ENCODE results near the gene LCN9.
"Not testable (repeated sequence)": the region's sequence is repeated elsewhere in the genome, so short reads cannot be mapped to it uniquely, and the experiment has no call there.

Gene LCN9

GRCh38 chr9:135648494-135649410 lies 14.4 kb upstream of the LCN9 start:
- no peak for DNase-seq

GRCh38 chr9:135649508-135649907 lies 13.6 kb upstream of the LCN9 start:
- DNase-seq, result no peak

DNA sequence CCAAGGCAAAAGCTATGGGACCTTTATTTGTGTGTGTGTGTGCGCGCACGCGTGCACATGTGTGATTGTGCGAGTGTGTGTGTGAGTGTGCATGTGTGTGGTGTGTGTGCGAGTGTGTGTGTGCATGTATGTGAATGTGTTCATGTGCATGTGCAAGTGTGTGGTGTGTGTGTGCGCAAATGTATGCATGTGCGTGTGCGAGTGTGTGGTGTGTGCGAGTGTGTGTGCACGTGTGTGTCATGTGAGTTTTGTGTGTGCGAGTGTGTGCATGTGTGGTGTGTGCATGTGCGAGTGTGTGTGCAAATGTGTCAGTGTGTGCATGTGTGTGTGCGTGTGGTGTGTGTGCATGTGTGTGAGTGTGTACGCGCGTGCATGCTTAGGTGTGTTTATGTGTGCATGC lies 12.7 kb upstream of the LCN9 start:
- DNase-seq, result no peak

- no peak for DNase-seq
Observed at GRCh38 chr9:135655317-135655716, 7.8 kb upstream of the LCN9 start.

GRCh38 chr9:135657416-135657815 lies 5.7 kb upstream of the LCN9 start:
- DNase-seq, result no peak

DNA sequence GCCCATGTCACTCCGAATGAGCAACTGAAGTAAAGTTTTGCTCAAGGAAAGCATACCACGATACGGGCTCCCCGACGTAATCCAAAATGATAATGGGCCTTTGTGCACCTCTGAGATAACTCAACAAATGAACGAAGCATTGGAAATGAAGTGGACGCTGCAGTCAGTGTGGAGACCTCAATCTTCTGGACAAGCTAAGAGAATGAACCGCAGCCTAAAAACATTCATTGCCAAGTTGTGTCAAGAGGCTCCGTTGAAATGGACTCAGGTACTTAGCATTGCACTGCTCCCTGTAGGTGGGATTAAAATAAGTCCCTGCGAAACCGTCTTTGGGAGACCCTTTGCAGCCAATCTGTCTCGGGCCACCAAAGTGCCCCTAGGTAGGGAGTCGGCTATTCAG lies 3.9 kb upstream of the LCN9 start:
- DNase-seq, result no peak

- no peak for DNase-seq
Observed at GRCh38 chr9:135660407-135660806, 2.7 kb upstream of the LCN9 start.

GRCh38 chr9:135661816-135662560 lies 1.1 kb upstream of the LCN9 start:
- no peak for DNase-seq

- no peak for DNase-seq
Observed at GRCh38 chr9:135663451-135663770, 302 bp downstream of the LCN9 start.

- no peak for DNase-seq
Observed at GRCh38 chr9:135663857-135664256, 748 bp downstream of the LCN9 start.

GRCh38 chr9:135664266-135664665 lies 1.2 kb downstream of the LCN9 start:
- no peak for DNase-seq

- DNase-seq, result no peak
Observed at GRCh38 chr9:135664801-135665794, 2.0 kb downstream of the LCN9 start.

DNA sequence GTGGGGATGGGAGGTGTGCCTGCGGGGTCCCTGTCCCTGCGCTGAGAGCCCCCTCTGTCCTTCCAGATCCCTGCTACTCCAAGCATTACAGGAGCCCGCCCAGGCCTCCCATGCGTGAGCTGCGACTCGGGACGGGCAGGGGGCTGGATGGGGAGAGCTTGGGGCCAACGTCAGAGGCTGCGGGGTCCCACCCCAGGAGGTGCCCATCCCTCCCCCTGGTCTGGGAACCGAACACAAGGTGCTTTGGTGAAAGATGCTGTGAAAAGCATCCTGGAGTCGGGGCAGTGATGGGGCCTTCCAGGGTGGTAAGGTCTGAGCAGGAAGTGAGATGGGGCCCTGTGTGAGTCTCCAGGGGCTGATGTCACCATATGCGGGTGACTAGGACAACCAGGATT lies 2.7 kb downstream of the LCN9 start:
- no peak for DNase-seq

DNA sequence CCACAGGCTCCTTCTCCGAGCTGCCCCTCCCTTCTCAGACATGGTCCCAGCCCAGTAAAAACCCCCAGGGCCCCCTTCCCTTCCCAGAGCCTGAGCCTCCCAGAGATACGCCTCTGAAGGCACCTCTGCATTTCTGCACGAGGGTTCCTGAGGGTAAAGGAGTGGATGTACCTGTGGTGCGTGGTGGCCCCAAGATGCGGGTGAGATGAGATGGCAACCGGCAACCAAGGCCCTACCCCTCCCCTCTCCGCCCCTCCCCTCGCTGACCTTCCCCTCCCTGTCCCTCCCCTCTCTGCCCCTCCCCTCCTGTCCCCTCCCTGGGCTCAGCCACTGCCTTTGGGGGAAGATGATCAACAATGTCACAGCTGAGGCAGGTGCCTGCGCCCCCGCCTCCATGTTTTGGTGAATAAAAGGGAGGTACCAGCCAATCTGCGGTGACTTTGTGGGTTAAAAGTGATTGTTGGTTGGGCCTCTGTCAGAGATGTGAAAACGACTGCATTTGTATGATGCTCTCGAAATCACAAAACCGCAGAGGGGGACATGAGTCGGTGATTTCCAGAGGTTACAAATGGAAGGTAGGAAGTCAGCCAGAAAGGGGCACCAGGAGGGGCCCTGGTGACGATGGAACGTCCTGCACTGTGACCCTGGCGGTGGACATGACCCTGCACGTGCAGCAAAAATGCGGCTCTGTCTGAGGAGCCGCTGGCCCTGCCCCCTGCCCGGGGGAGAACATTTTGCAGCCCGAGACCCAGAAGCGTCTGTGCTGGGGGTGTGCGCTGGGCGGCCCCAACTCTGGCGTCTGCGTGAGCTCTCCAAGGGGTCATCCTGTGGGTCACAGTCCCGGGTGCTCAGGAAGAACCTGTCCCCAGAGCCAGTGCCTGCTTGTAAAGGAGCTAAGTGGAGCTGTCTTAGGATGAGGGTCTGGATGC lies 3.7 kb downstream of the LCN9 start:
- no peak for DNase-seq

DNA sequence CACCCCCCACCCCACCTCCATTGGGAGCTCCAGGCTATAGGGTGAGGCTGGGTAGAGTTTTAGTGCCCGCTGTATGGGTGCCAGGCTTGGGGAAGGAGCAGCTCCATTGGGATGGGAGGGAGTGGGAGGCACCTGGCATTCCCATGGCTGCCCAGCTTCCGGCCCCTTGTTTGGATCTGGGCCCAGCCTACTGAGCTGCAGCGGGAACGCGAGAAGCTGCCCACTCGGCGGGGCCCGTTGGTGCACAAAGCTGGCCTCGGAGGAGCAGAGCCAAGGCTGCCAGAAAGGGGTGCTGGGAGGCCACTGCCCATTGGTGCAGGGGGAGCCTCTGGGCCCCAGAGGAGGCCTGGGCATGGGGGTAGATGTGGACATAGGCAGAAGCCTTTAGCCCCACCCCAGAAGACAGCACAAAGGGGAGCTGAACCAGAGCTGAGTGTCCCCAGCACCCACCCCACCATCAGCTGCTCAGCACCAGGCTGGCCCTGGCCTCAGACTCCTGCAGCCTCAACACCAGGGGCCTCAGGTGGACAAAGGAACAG lies 4.4 kb downstream of the LCN9 start:
- no peak for DNase-seq

- DNase-seq, result not testable (repeated sequence)
Observed at GRCh38 chr9:135669018-135669417, 5.9 kb downstream of the LCN9 start.

DNA sequence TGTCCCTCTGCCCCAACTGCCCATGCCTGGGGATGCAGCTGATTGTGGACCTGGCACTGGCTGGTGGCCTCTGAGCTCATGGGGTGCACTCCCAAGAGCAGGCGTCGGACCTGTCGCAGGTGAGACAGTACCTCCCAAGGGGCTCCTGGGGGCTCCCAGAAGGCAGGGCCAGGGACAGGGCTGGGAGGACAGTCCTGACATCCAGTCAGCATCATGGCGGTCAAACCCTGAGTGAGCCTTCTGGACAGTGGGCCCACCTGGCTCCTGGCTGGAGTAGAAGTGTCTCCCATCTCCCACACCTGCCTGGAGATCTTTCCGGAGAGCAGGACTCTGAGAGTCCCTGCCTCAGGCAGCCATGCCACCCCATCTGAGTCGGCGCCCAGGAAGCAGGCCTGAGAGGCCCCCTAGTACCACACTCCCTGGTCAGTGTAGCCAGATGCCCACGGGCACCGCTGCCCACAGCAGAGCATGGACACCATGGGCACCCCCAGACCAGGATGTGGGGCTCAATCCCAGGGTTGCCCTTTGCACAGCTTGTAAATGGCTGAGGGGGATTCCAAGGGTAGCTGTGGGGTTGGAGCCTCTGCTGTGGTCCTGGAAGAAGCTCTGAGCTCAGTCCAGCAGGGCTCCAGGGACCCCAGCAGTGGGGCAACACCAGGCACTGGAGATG lies 6.6 kb downstream of the LCN9 start:
- DNase-seq, result no peak

- DNase-seq, result no peak
Observed at GRCh38 chr9:135670721-135671590, 7.8 kb downstream of the LCN9 start.

DNA sequence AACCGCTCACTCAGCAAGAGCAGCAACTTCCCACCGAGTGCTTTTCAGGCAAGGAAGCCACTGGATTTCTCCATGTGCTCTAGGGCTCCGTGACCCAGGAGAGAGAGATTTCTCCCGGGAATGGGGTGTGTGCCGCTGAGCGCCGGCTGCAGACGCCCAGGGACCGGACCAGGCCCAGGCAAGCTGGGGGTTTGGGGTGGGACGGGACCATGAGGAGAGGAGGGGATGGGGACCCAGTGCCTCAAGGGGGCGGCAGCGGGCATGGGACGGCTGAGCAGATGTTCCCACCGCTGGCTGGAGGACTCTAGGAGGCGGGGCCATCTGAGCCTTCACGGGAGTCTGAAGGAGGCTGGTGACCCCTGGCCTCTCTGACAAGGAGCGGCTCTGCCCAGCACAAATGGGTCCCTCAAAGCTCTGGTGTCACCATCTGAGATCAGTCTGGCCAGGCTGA lies 8.5 kb downstream of the LCN9 start:
- DNase-seq, result no peak

GRCh38 chr9:135672786-135673185 lies 9.7 kb downstream of the LCN9 start:
- not testable (repeated sequence) for DNase-seq

Measured in activated CD4-positive, alpha-beta T cell treated with anti-CD3 and anti-CD28 coated beads, Interleukin-2, amount 50 U/mL, for 16 hours (primary cell).